ENCODE measurements around the gene OR2M2. TPM values are rescaled to one million over a fixed set of nuclear protein-coding genes. Genes with fewer than 3 reads are reported as not detected.

Gene OR2M2
- total RNA-seq, 4 donors from 2014 or later = not detected

DNA sequence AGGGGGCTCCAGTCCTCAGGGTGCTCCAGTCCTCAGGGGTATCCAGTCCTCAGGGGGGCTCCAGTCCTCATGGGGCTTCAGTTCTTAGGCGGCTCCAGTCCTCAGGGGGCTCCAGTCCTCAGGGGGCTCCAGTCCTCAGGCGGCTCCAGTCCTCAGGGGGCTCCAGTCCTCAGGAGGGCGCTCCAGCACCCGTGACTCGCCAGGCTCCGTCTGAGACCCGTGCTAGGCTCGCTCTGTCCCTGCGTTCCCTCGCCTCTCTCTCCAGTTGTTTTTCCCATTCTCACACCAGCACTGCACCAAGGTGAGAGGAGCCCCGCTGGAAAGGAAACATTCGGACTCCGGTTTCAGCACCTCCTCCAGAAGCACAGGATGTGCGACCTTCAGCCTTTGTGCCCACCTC, 9.4 kb upstream of the OR2M2 start:
- no peak for DNase-seq
- no peak overlapping the region for H3K4me3 ChIP-seq
- H3K9me3 ChIP-seq = no peaks in the 10 kb centered on the region

DNA sequence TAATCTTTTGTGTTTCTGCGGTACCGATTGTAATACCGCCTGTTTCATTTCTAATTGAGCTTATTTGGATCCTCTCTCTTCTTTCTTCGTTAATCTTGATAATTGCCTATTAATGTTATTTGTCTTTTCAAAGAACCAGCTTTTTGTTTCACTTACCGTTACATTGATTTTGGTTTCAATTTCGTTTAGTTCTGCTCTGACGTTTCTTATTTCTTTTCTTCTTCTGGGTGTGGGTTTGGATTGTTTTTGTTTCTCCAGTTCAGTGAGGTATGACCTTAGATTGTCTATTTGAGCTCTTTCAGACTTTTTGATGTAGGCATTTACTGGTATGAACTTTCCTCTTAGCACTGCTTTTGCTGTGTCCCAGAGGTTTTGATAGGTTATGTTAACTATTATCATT, 9.4 kb downstream of the OR2M2 start:
- H3K27ac ChIP-seq = no peak overlapping the region
- H3K4me3 ChIP-seq = no peak overlapping the region

More for the DNA sequence above, 9.4 kb upstream of the OR2M2 start:
- Histone ChIP-seq H3K36me3 (no peaks in the 10 kb centered on the region), H3K27ac (no peak overlapping the region), H3K27me3 (no peaks in the 10 kb centered on the region), H3K4me1 (no peaks in the 10 kb centered on the region)
- TF ChIP-seq, protein P1, sequence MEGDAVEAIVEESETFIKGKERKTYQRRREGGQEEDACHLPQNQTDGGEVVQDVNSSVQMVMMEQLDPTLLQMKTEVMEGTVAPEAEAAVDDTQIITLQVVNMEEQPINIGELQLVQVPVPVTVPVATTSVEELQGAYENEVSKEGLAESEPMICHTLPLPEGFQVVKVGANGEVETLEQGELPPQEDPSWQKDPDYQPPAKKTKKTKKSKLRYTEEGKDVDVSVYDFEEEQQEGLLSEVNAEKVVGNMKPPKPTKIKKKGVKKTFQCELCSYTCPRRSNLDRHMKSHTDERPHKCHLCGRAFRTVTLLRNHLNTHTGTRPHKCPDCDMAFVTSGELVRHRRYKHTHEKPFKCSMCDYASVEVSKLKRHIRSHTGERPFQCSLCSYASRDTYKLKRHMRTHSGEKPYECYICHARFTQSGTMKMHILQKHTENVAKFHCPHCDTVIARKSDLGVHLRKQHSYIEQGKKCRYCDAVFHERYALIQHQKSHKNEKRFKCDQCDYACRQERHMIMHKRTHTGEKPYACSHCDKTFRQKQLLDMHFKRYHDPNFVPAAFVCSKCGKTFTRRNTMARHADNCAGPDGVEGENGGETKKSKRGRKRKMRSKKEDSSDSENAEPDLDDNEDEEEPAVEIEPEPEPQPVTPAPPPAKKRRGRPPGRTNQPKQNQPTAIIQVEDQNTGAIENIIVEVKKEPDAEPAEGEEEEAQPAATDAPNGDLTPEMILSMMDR (IDR thresholded peaks at IDR 0.05) = no peak
- no peak for TF ChIP-seq POLR2A (IDR thresholded peaks at IDR 0.05)

DNA sequence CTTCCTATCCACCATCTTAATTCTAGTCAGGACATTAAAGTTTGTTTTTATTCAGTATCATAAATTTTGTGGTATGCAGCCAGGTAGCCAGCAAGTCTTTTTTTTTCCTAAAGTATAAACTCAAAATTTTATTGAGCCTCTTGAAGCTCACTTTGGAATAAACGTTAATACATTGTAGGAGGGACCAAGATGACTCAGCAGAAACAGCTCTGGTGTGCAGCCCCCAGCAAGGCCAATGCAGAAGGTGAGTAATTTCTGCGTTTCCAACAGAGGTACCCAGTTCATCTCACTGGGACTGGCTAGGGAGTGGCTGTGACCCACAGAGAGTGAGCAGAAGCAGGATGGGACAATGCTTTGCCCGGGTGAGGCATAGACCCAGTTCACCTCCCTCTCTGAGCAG, 12.7 kb downstream of the OR2M2 start:
- H3K36me3 ChIP-seq = no peaks in the 10 kb centered on the region

More for the DNA sequence above, 9.4 kb downstream of the OR2M2 start:
- Histone ChIP-seq H3K9me3 (no peaks in the 10 kb centered on the region), H3K4me1 (no peaks in the 10 kb centered on the region), H3K27me3 (no peaks in the 10 kb centered on the region), H3K36me3 (no peaks in the 10 kb centered on the region)
- TF ChIP-seq, protein P1 (IDR thresholded peaks at IDR 0.05) = no peak
- TF ChIP-seq POLR2A (IDR thresholded peaks at IDR 0.05) = no peak
- no peak for DNase-seq

DNA sequence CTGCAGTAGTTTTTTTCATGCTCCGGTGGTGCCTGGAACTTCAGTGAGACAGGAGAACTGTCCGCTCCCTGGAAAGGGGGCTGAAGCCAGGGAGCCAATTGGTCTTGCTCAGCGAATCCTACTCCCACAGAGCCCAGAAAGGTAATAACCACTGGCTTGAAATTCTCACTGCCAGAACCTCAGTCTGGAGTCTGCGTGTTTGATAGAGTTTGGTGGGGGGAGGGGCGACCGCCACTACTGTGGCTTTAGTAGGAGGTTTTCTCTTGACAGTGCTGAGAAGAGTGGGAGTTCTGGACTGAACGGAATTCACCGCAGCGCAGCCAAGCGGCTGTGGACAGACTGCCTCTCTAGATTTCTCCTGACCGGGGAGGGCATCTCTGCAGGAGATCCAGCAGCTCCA, 14.4 kb downstream of the OR2M2 start:
- DNase-seq = no peak
- no peaks in the 10 kb centered on the region for H3K36me3 ChIP-seq
- H3K27me3 ChIP-seq = no peaks in the 10 kb centered on the region
- no peak overlapping the region for H3K27ac ChIP-seq
- no peaks in the 10 kb centered on the region for H3K4me1 ChIP-seq
- no peaks in the 10 kb centered on the region for H3K9me3 ChIP-seq
- TF ChIP-seq POLR2A (IDR thresholded peaks at IDR 0.05) = no peak
- TF ChIP-seq, protein P1 (IDR thresholded peaks at IDR 0.05) = no peak
- H3K4me3 ChIP-seq = no peak overlapping the region

More for the DNA sequence above, 12.7 kb downstream of the OR2M2 start:
- Histone ChIP-seq H3K9me3 (no peaks in the 10 kb centered on the region), H3K4me1 (no peaks in the 10 kb centered on the region), H3K27ac (no peak overlapping the region), H3K4me3 (no peak overlapping the region), H3K27me3 (no peaks in the 10 kb centered on the region)
- TF ChIP-seq, protein P1 (IDR thresholded peaks at IDR 0.05) = no peak
- no peak for TF ChIP-seq POLR2A (IDR thresholded peaks at IDR 0.05)
- DNase-seq = no peak

DNA sequence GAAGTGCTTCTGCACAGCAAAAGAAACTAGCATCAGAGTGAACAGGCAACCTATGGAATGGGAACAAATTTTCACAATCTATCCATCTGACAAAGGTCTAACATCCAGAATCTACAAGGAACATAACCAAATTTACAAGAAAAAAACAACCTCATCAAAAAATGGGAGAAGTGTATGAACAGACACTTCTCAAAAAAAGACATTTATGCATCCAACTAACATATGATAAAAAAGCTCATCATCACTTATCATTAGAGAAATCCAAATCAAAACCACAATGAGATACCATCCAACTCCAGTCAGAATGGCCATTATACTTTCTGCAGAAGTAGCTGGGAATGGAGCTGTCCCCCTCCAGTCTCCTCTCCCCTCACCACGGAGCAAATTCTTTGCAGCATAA, 19.5 kb downstream of the OR2M2 start:
- H3K36me3 ChIP-seq = no peaks in the 10 kb centered on the region
- no peaks in the 10 kb centered on the region for H3K9me3 ChIP-seq
- H3K27me3 ChIP-seq = no peaks in the 10 kb centered on the region
- no peak overlapping the region for H3K4me3 ChIP-seq
- DNase-seq = no peak
- H3K4me1 ChIP-seq = no peaks in the 10 kb centered on the region
- TF ChIP-seq, protein P1 (IDR thresholded peaks at IDR 0.05) = no peak
- no peak for TF ChIP-seq POLR2A (IDR thresholded peaks at IDR 0.05)
- H3K27ac ChIP-seq = no peak overlapping the region

DNA sequence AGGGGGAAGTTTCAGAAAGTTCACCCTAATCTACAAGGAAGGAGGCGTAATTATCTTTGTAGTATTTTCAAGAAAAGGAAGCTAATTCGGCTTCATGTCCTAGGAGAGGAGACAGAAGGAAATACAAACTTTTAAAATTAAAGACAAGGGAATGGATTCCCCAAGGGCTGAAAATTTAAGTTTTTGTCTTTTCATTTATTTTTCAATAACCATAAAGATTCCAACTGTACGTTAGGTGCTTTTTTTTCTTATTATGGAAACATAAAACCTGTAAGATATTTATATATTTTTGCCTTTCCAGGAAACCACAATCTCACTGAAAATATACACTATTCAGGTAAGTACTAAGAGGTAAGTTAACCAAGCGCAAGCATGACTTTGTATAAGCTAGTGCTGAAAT, 22.3 kb downstream of the OR2M2 start, which contains the start of gene OR2M3:
Gene OR2M3 (plus strand): TSS at position 301 of the 400 bp plus-strand sequence. CDS start 5,803 bp downstream, outside the sequence.
- H3K36me3 ChIP-seq = no peaks in the 10 kb centered on the region
- TF ChIP-seq, protein P1 (IDR thresholded peaks at IDR 0.05) = no peak
- no peak for TF ChIP-seq POLR2A (IDR thresholded peaks at IDR 0.05)
- H3K9me3 ChIP-seq = no peaks in the 10 kb centered on the region
- no peak for DNase-seq
- H3K27ac ChIP-seq = no peak within 1 kb of the TSS
- H3K4me1 ChIP-seq = no peaks in the 10 kb centered on the region
- no peaks in the 10 kb centered on the region for H3K27me3 ChIP-seq
- H3K4me3 ChIP-seq = no peak within 1 kb of the TSS

Measured in Peyer's patch (tissue), 4 donors.